ENCODE measurements around the gene SCTR. TPM values are rescaled to one million over a fixed set of nuclear protein-coding genes. Genes with fewer than 3 reads are reported as not detected.

Gene SCTR
- total and polyA plus RNA-seq, 2 of the 13 experiments (the other 11 are each of a cell fraction or from before 2014, with no cell fraction given), result not detected

- TF ChIP-seq ZBTB33 (CRISPR knock-in tag; IDR thresholded peaks at IDR 0.05) (no peak), TOE1 (CRISPR knock-in tag; IDR thresholded peaks at IDR 0.05) (no peak), EEA1 (CRISPR knock-in tag; IDR thresholded peaks at IDR 0.05; ENCODE audit: borderline replicate concordance) (0 out of 2 replicates have a peak, but pooled peaks have one; percentile 49), NKX3-1 (CRISPR knock-in tag; IDR thresholded peaks at IDR 0.05) (no peak), ZNF580 (CRISPR knock-in tag; IDR thresholded peaks at IDR 0.05; ENCODE audit: borderline replicate concordance, low read depth) (no peak), POLR2A (IDR thresholded peaks at IDR 0.05; ENCODE audit: insufficient read depth in 1 of 2, low read depth in 2 of 2, low read length in 2 of 2) (no peak), MIXL1 (CRISPR knock-in tag; IDR thresholded peaks at IDR 0.05) (no peak), ZSCAN31 (CRISPR knock-in tag; IDR thresholded peaks at IDR 0.05; ENCODE audit: low read depth) (no peak), MYNN (CRISPR knock-in tag; IDR thresholded peaks at IDR 0.05; ENCODE audit: low read depth) (no peak), ZNF18 (CRISPR knock-in tag; IDR thresholded peaks at IDR 0.05; ENCODE audit: insufficient replicate concordance) (no peak), ATF6 (CRISPR knock-in tag; conservative IDR thresholded peaks at IDR 0.05) (no peak), LBX2 (CRISPR knock-in tag; IDR thresholded peaks at IDR 0.05; ENCODE audit: borderline replicate concordance) (no peak), GMEB2 (CRISPR knock-in tag; IDR thresholded peaks at IDR 0.05; ENCODE audit: low read depth) (no peak), NFATC3 (CRISPR knock-in tag; IDR thresholded peaks at IDR 0.05) (no peak)
- TF ChIP-seq, protein P1, sequence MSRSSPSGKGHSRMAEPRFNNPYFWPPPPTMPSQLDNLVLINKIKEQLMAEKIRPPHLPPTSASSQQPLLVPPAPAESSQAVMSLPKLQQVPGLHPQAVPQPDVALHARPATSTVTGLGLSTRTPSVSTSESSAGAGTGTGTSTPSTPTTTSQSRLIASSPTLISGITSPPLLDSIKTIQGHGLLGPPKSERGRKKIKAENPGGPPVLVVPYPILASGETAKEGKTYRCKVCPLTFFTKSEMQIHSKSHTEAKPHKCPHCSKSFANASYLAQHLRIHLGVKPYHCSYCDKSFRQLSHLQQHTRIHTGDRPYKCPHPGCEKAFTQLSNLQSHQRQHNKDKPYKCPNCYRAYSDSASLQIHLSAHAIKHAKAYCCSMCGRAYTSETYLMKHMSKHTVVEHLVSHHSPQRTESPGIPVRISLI (CRISPR knock-in tag; IDR thresholded peaks at IDR 0.05; ENCODE audit: borderline replicate concordance), result 0 out of 2 replicates have a peak, but pooled peaks have one; percentile 0
- TF ChIP-seq, protein P2, sequence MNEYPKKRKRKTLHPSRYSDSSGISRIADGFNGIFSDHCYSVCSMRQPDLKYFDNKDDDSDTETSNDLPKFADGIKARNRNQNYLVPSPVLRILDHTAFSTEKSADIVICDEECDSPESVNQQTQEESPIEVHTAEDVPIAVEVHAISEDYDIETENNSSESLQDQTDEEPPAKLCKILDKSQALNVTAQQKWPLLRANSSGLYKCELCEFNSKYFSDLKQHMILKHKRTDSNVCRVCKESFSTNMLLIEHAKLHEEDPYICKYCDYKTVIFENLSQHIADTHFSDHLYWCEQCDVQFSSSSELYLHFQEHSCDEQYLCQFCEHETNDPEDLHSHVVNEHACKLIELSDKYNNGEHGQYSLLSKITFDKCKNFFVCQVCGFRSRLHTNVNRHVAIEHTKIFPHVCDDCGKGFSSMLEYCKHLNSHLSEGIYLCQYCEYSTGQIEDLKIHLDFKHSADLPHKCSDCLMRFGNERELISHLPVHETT (CRISPR knock-in tag; conservative IDR thresholded peaks at IDR 0.05), result no peak
- TF ChIP-seq, protein P3, sequence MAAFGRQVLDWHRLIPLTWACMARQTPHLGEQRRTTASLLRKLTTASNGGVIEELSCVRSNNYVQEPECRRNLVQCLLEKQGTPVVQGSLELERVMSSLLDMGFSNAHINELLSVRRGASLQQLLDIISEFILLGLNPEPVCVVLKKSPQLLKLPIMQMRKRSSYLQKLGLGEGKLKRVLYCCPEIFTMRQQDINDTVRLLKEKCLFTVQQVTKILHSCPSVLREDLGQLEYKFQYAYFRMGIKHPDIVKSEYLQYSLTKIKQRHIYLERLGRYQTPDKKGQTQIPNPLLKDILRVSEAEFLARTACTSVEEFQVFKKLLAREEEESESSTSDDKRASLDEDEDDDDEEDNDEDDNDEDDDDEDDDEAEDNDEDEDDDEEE (CRISPR knock-in tag; IDR thresholded peaks at IDR 0.05), result 0 out of 2 replicates have a peak, but pooled peaks have one; percentile 49
These were observed 85.5 kb downstream of the SCTR start (continued) for GRCh38 chr2:119438726-119439284.
